NCI-H1417 treated with DMSO at 0.1 percent for 48 hours (cell line): ENCODE results near the gene ABCA2.
"Not testable (repeated sequence)": the region's sequence is repeated elsewhere in the genome, so short reads cannot be mapped to it uniquely, and the experiment has no call there.

ENCODE experiments used
- DNase-seq: peaks from one replicate; lab custom pipeline; 2025; lab: John Stamatoyannopoulos, UW

ABCA2 gene

GRCh38 chr9:137044502-137045177 lies 16.6 kb upstream of the ABCA2 start:
- no peak for DNase-seq

- no peak for DNase-seq
Measured at GRCh38 chr9:137044037-137044436, 16.0 kb upstream of the ABCA2 start.

GRCh38 chr9:137042751-137043727 lies 15.0 kb upstream of the ABCA2 start:
- DNase-seq, result no peak

- DNase-seq, result no peak
Measured at GRCh38 chr9:137041124-137041523, 13.1 kb upstream of the ABCA2 start.

GRCh38 chr9:137040568-137040967 lies 12.5 kb upstream of the ABCA2 start:
- DNase-seq, result no peak

- DNase-seq, result no peak
Measured at GRCh38 chr9:137039611-137040366, 11.8 kb upstream of the ABCA2 start.

- no peak for DNase-seq
Measured at GRCh38 chr9:137038916-137039315, 10.9 kb upstream of the ABCA2 start.

GRCh38 chr9:137037483-137037882 lies 9.4 kb upstream of the ABCA2 start:
- DNase-seq, result no peak

- DNase-seq, result no peak
Measured at GRCh38 chr9:137037035-137037434, 9.0 kb upstream of the ABCA2 start.

GRCh38 chr9:137035937-137036336 lies 7.9 kb upstream of the ABCA2 start:
- no peak for DNase-seq

- no peak for DNase-seq
Measured at GRCh38 chr9:137035507-137035834, 7.4 kb upstream of the ABCA2 start.

- no peak for DNase-seq
Measured at GRCh38 chr9:137034709-137035506, 6.9 kb upstream of the ABCA2 start.

- DNase-seq, result no peak
Measured at GRCh38 chr9:137034039-137034708, 6.1 kb upstream of the ABCA2 start.

- DNase-seq, result not testable (repeated sequence)
Measured at GRCh38 chr9:137033481-137033880, 5.4 kb upstream of the ABCA2 start.

- DNase-seq, result no peak
Measured at GRCh38 chr9:137032858-137033257, 4.8 kb upstream of the ABCA2 start.

GRCh38 chr9:137031904-137032640 lies 4.0 kb upstream of the ABCA2 start, which contains the start of gene FUT7:
FUT7 (minus strand) TSS chr9:137032088; CDS start chr9:137031991, 97 bp downstream.
- no peak for DNase-seq

GRCh38 chr9:137030538-137031527 lies 2.8 kb upstream of the ABCA2 start:
- DNase-seq, result no peak

- DNase-seq, result no peak
Measured at GRCh38 chr9:137030006-137030405, 2.0 kb upstream of the ABCA2 start.
